Right ventricle myocardium inferior (tissue), 1 donor: ENCODE results near the gene TRIM40. TPM values are rescaled to one million over a fixed set of nuclear protein-coding genes. Genes with fewer than 3 reads are reported as not detected.
"Not testable (repeated sequence)": the region's sequence is repeated elsewhere in the genome, so short reads cannot be mapped to it uniquely, and the experiment has no call there.

ENCODE experiments used
- ATAC-seq: fragments of 200-7000 bp; cut with Tn5 transposase; one replicate; pipeline ENCODE4 v1.9.1; 2020; ENCODE audit warnings: mild to moderate bottlenecking, moderate library complexity
- DNase-seq: peaks from one replicate; pipeline ENCODE4 v3.0.0; 2021; ENCODE audit errors: missing footprints
- intact Hi-C: fragments of 100-400 bp; cut with DNase I; formaldehyde crosslinking; loops from one replicate; pipeline ENCODE4 v1.11.0; 2022
- total RNA-seq: library from RNA; stranded (reverse); fragmentation: NEBNext Ultra II Directional; extraction: Animal tissue kit (Norgen Biotek cat#: 25700); gene quantifications from one replicate; pipeline ENCODE4 v1.2.1, GENCODE V29; 2021
- donor health status: DM: no; HTN: yes; CAD: no; lungs with severe emphysema.

The TRIM40 gene
- total RNA-seq, 1 donor from 2014 or later, result not detected

- intact Hi-C loops, result no loop called here
- DNase-seq, result no peak
- ATAC-seq, result no peak
Measured at GRCh38 chr6:30158475-30159040, 22.6 kb downstream of the TRIM40 start.

GRCh38 chr6:30160008-30160784 lies 24.3 kb downstream of the TRIM40 start:
- ATAC-seq, result no peak
- no peak for DNase-seq
- intact Hi-C loops, result no loop called here

GRCh38 chr6:30160785-30161531 lies 25.0 kb downstream of the TRIM40 start, which contains the start of gene TRIM10:
Gene TRIM10, minus strand, starts transcription at chr6:30161211. Its CDS starts 353 bp downstream, at chr6:30160858.
- DNase-seq (no peak), ATAC-seq (no peak)
- intact Hi-C loops, result no loop called here

- no peak for ATAC-seq
- intact Hi-C loops, result no loop called here
- DNase-seq, result no peak
Measured at GRCh38 chr6:30162265-30163089, 26.5 kb downstream of the TRIM40 start.

GRCh38 chr6:30163090-30163917 lies 27.4 kb downstream of the TRIM40 start, which contains the start of gene TRIM15:
Gene TRIM15, plus strand, starts transcription at chr6:30163546. Its CDS starts 139 bp downstream, at chr6:30163685.
- no peak for ATAC-seq
- DNase-seq, result no peak
- intact Hi-C loops, result no loop called here

- intact Hi-C loops, result no loop called here
- DNase-seq (no peak), ATAC-seq (no peak)
Measured at GRCh38 chr6:30163918-30164654, 28.1 kb downstream of the TRIM40 start.

GRCh38 chr6:30164714-30165113 lies 28.8 kb downstream of the TRIM40 start:
- intact Hi-C loops, result no loop called here
- DNase-seq (no peak), ATAC-seq (no peak)

GRCh38 chr6:30165238-30165637 lies 29.3 kb downstream of the TRIM40 start:
- DNase-seq, intact Hi-C loops, ATAC-seq: not testable (repeated sequence)

- DNase-seq, result no peak
- ATAC-seq, result no peak
- intact Hi-C loops, result no loop called here
Measured at GRCh38 chr6:30167101-30167500, 31.2 kb downstream of the TRIM40 start.

- intact Hi-C loops, result no loop called here
- DNase-seq (no peak), ATAC-seq (no peak)
Measured at GRCh38 chr6:30168741-30169140, 32.8 kb downstream of the TRIM40 start.

GRCh38 chr6:30169658-30170614 lies 34.0 kb downstream of the TRIM40 start:
- peak; percentile 69 for ATAC-seq

GRCh38 chr6:30171677-30172471 lies 35.9 kb downstream of the TRIM40 start:
- ATAC-seq (no peak), DNase-seq (no peak)
- intact Hi-C loops, result loop anchor here (2.0 kb wide), 1 partner anchor 69 kb away; no protein-coding TSS in a partner anchor

More at GRCh38 chr6:30169658-30170614, 34.0 kb downstream of the TRIM40 start:
- intact Hi-C loops, result loop anchor here (2.0 kb wide), 1 partner anchor 67 kb away; no protein-coding TSS in a partner anchor
- DNase-seq, result no peak

- ATAC-seq, result no peak
- intact Hi-C loops, result no loop called here
- DNase-seq, result no peak
Measured at GRCh38 chr6:30172681-30173080, 36.7 kb downstream of the TRIM40 start.

GRCh38 chr6:30175765-30176164 lies 39.8 kb downstream of the TRIM40 start:
- no peak for DNase-seq
- intact Hi-C loops, result no loop called here
- ATAC-seq, result no peak

GRCh38 chr6:30178837-30179236 lies 42.9 kb downstream of the TRIM40 start:
- DNase-seq, result no peak
- no peak for ATAC-seq
- intact Hi-C loops, result no loop called here
